ENCODE results near the gene IGFBP6.

IGFBP6 gene

GRCh38 chr12:53097564-53098353, at the start of gene IGFBP6:
IGFBP6 (plus strand) TSS chr12:53097667; CDS start chr12:53097718, 51 bp downstream.
- H3K27ac ChIP-seq: no peak within 1 kb of the TSS

GRCh38 chr12:53048033-53048779, 49.3 kb upstream of the IGFBP6 start:
- peak overlapping the region; percentile 100 for H3K27ac ChIP-seq
- TF ChIP-seq CTCF (IDR thresholded peaks at IDR 0.05): peak; percentile 70
- no peak for TF ChIP-seq ZFX (IDR thresholded peaks at IDR 0.05; ENCODE audit: borderline replicate concordance)

More at GRCh38 chr12:53097564-53098353, at the start of gene IGFBP6:
- no peak for TF ChIP-seq ZFX (IDR thresholded peaks at IDR 0.05; ENCODE audit: borderline replicate concordance)
- 0 out of 2 replicates have a peak, but pooled peaks have one; percentile 6 for TF ChIP-seq CTCF (IDR thresholded peaks at IDR 0.05)

DNA sequence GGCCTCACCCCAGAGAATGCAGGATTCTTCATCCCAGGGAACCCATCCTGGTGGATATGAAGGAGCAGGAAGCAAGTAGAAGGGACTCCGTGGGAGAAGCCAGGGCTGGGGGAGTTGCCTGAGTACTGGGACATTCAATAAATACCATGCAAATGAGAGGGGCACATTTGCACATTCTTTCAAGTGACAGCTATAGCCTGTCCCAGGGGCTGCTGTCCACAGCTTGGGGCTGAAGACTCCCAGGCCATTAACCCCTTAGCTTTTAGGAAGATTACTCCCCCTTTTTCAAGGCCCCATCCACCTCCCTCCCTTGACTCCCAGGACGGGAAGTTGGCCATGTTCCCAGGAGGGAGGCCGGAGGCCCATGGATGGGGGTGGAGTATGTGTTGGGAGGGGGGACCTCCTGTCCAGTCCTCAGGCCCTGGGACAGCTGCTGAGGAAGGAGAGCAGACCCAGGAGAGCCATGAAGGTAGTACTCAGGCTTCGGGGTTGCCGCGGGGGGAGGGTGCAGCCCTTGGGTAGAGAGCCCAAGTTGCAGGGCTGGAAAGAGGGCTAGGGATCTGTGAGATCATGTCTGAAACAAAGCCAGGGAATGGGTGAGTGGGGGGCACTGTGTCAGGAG, 48.6 kb upstream of the IGFBP6 start:
- peak overlapping the region; percentile 100 for H3K27ac ChIP-seq
- TF ChIP-seq CTCF (IDR thresholded peaks at IDR 0.05) (peak; percentile 32; the same call in 1 of the 2 replicates), ZFX (IDR thresholded peaks at IDR 0.05; ENCODE audit: borderline replicate concordance) (no peak)

GRCh38 chr12:53049571-53050318, 47.7 kb upstream of the IGFBP6 start, which contains the start of gene TNS2:
TNS2 (plus strand) TSS chr12:53050065; CDS start chr12:53050186, 121 bp downstream.
- TF ChIP-seq ZFX (IDR thresholded peaks at IDR 0.05; ENCODE audit: borderline replicate concordance): no peak
- no peak for TF ChIP-seq CTCF (IDR thresholded peaks at IDR 0.05)
- H3K27ac ChIP-seq: peak within 1 kb of the TSS; percentile 100

- no peak for TF ChIP-seq ZFX (IDR thresholded peaks at IDR 0.05; ENCODE audit: borderline replicate concordance)
- peak overlapping the region; percentile 100 for H3K27ac ChIP-seq
Observed at GRCh38 chr12:53050426-53051057, 46.9 kb upstream of the IGFBP6 start.

DNA sequence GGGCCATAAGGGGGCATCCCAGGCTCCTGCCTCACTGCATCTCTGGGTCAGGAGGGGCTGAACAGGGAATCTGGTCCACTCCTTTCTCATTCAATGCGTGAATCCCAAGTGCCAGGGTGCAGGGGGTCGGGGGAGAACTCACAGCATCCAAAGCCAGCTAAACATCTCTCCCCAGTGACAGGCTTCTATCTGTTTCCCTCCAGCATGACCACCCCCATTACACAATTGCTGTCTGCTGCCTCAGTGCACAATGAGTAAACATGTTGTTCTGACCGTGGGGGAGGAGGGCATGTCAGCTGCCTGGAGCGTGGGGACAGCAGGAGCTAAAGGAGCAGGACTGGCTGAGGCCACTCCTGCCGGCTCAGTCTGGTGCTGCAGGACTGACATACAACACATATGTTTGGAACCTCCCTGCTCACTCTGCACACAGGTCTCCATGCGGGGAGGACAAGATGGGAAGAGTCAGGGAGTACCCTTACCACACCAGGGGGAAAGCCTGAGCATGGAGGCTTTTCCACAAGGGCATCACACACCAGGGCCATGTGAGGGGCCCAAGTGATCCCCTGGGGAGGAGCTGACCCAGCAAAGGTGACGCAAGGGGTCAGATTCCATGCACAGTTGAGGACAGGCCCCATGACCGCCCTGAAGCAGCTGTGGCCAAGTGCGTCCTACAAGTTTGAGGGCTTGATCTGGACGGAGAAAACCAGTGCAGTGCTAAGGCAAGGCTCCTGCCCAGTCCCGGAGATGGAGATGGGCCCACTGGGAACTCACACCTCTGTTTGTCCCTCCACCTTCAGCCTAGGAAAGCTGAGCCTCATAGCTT, 46.2 kb upstream of the IGFBP6 start:
- TF ChIP-seq CTCF (IDR thresholded peaks at IDR 0.05) (peak; percentile 12; the same call in 1 of the 2 replicates), ZFX (IDR thresholded peaks at IDR 0.05; ENCODE audit: borderline replicate concordance) (no peak)
- peak overlapping the region; percentile 100 for H3K27ac ChIP-seq

All from 22Rv1 (cell line).